Trophoblast cell (in vitro differentiated cells and primary cell): Measurements from ENCODE around the gene PDCD5.
A peak's percentile ranks its signal among the peaks of the same experiment; 100 is the strongest.

Experiments used
- DNase-seq, 2 donors: peaks; one replicate each; pipeline ENCODE4 v3.0.0-alpha.2; 2016
- H2AFZ ChIP-seq: 2 replicates; pipeline ENCODE4 v1.6.1; 2013; ENCODE audit warnings: low read length, moderate library complexity, mild to moderate bottlenecking; ENCODE audit not compliant: insufficient read depth, poor library complexity
- H2AK5ac ChIP-seq: 2 replicates; pipeline ENCODE4 v1.6.1; 2013; ENCODE audit warnings: mild to moderate bottlenecking, low read length
- H2BK120ac ChIP-seq: 2 replicates; pipeline ENCODE4 v1.6.1; 2013; ENCODE audit warnings: low read length, mild to moderate bottlenecking, moderate library complexity; ENCODE audit not compliant: insufficient read depth, poor library complexity
- H2BK12ac ChIP-seq: 2 replicates; pipeline ENCODE4 v1.6.1; 2013; ENCODE audit warnings: mild to moderate bottlenecking, low read length, moderate library complexity
- H2BK5ac ChIP-seq: 2 replicates; pipeline ENCODE4 v1.6.1; 2013; ENCODE audit warnings: low read length, low read depth, moderate library complexity, mild to moderate bottlenecking; ENCODE audit not compliant: poor library complexity
- H3K14ac ChIP-seq: 2 replicates; pipeline ENCODE4 v1.6.1; 2013; ENCODE audit warnings: mild to moderate bottlenecking, low read length
- H3K18ac ChIP-seq: 2 replicates; pipeline ENCODE4 v1.6.1; 2013; ENCODE audit warnings: mild to moderate bottlenecking, low read length
- H3K23ac ChIP-seq: 2 replicates; pipeline ENCODE4 v1.6.1; 2013; ENCODE audit warnings: low read length
- H3K27ac ChIP-seq: 2 replicates; pipeline ENCODE4 v1.5.1; 2013; ENCODE audit warnings: low read depth, mild to moderate bottlenecking, inconsistent platforms, low read length, moderate library complexity
- H3K27me3 ChIP-seq: 2 replicates; pipeline ENCODE4 v1.6.1; 2013; ENCODE audit warnings: inconsistent platforms, mild to moderate bottlenecking, low read length, moderate library complexity; ENCODE audit not compliant: insufficient read depth
- H3K36me3 ChIP-seq, 2 experiments: 1 replicate in 1 of 2; 2 replicates in 1 of 2; pipeline ENCODE4 v1.6.1; 2013; ENCODE audit warnings: low read length in 2 of 2, mild to moderate bottlenecking in 2 of 2, moderate library complexity in 1 of 2; ENCODE audit not compliant: insufficient read depth in 2 of 2, control insufficient read depth in 1 of 2
- H3K4ac ChIP-seq: 2 replicates; pipeline ENCODE4 v1.6.1; 2013; ENCODE audit warnings: low read depth, mild to moderate bottlenecking, low read length, moderate library complexity
- H3K4me1 ChIP-seq, 2 experiments: 1 replicate in 1 of 2; 2 replicates in 1 of 2; pipeline ENCODE4 v1.6.1; 2013; ENCODE audit warnings: low read length in 2 of 2, mild to moderate bottlenecking in 2 of 2, moderate library complexity in 1 of 2; ENCODE audit not compliant: insufficient read depth in 2 of 2, control insufficient read depth in 1 of 2
- H3K4me2 ChIP-seq: 2 replicates; pipeline ENCODE4 v1.6.1; 2013; ENCODE audit warnings: inconsistent platforms, mild to moderate bottlenecking, low read length, moderate library complexity
- H3K4me3 ChIP-seq: 2 replicates; pipeline ENCODE4 v1.5.1; 2013; ENCODE audit warnings: mild to moderate bottlenecking, low read depth, low read length, inconsistent platforms
- H3K79me1 ChIP-seq: one replicate; pipeline ENCODE4 v1.6.1; 2013; ENCODE audit warnings: low read length
- H3K79me2 ChIP-seq: 2 replicates; pipeline ENCODE4 v1.6.1; 2013; ENCODE audit warnings: low read length, mild to moderate bottlenecking; ENCODE audit not compliant: control insufficient read depth, insufficient read depth, poor library complexity
- H3K9ac ChIP-seq: 2 replicates; pipeline ENCODE4 v1.6.1; 2013; ENCODE audit warnings: mild to moderate bottlenecking, low read length
- H3K9me3 ChIP-seq: 2 replicates; pipeline ENCODE4 v1.6.1; 2013; ENCODE audit warnings: low read depth, mild to moderate bottlenecking, control low read depth, inconsistent platforms, low read length; ENCODE audit not compliant: insufficient read depth
- H4K12ac ChIP-seq: 2 replicates; pipeline ENCODE4 v1.6.1; 2013; ENCODE audit warnings: low read depth, mild to moderate bottlenecking, low read length, moderate library complexity
- H4K8ac ChIP-seq: 2 replicates; pipeline ENCODE4 v1.6.1; 2013; ENCODE audit warnings: low read depth, mild to moderate bottlenecking, low read length, moderate library complexity
- H4K91ac ChIP-seq: one replicate; pipeline ENCODE4 v1.6.1; 2013; ENCODE audit warnings: low read depth, mild to moderate bottlenecking, low read length, moderate library complexity
- WGBS: extraction: QIAGEN DNeasy Blood & Tissue Kit; methylation state at CpG from one replicate; pipeline ENCODE4 v1.1.7; 2013; ENCODE audit warnings: missing lambda C conversion rate; ENCODE audit not compliant: insufficient read length, insufficient coverage; ENCODE audit errors: extremely low coverage; 5-methylcytosine and 5-hydroxymethylcytosine counted together

PDCD5 gene

GRCh38 chr19:32611161-32611560 is 30.2 kb downstream of the PDCD5 start:
- peaks cover 30 to 40% of the 10 kb centered on the region in 2 experiments for H3K36me3 ChIP-seq
- no peak overlapping the region for H3K18ac ChIP-seq
- H3K23ac ChIP-seq = peak overlapping the region; percentile 52
- no peak overlapping the region for H4K8ac ChIP-seq
- no peak overlapping the region for H4K91ac ChIP-seq
- no peaks in the 10 kb centered on the region for H3K79me2 ChIP-seq
- no peaks in the 10 kb centered on the region for H3K79me1 ChIP-seq
- no CpG with 5 or more reads among the region's 5 CpGs for WGBS
- no peaks in the 10 kb centered on the region for H3K4me1 ChIP-seq
- H3K9me3 ChIP-seq = no peaks in the 10 kb centered on the region
- no peak overlapping the region for H2AK5ac ChIP-seq
- H3K14ac ChIP-seq = no peak overlapping the region
- no peak overlapping the region for H2BK5ac ChIP-seq
- no peak overlapping the region for H2AFZ ChIP-seq
- DNase-seq = no peak
- H3K27me3 ChIP-seq = no peaks in the 10 kb centered on the region
- H3K4me3 ChIP-seq = no peak overlapping the region
- H2BK12ac ChIP-seq = no peak overlapping the region
- no peak overlapping the region for H3K27ac ChIP-seq
- H4K12ac ChIP-seq = no peak overlapping the region
- no peak overlapping the region for H2BK120ac ChIP-seq
- no peak overlapping the region for H3K9ac ChIP-seq
- H3K4ac ChIP-seq = no peak overlapping the region
- H3K4me2 ChIP-seq = no peak overlapping the region

- no peak overlapping the region for H2AK5ac ChIP-seq
- H2BK12ac ChIP-seq = no peak overlapping the region
- H2AFZ ChIP-seq = no peak overlapping the region
- no peak overlapping the region for H3K4me3 ChIP-seq
- H3K4me1 ChIP-seq = no peaks in the 10 kb centered on the region
- no peak overlapping the region for H3K14ac ChIP-seq
- H3K4me2 ChIP-seq = no peak overlapping the region
- peaks cover 24 to 38% of the 10 kb centered on the region in 2 experiments for H3K36me3 ChIP-seq
- no peak overlapping the region for H2BK120ac ChIP-seq
- H3K79me2 ChIP-seq = no peaks in the 10 kb centered on the region
- no peak for DNase-seq
- no peak overlapping the region for H3K18ac ChIP-seq
- H3K23ac ChIP-seq = no peak overlapping the region
- H3K9ac ChIP-seq = no peak overlapping the region
- no peaks in the 10 kb centered on the region for H3K79me1 ChIP-seq
- no peak overlapping the region for H4K12ac ChIP-seq
- H4K91ac ChIP-seq = no peak overlapping the region
- H2BK5ac ChIP-seq = no peak overlapping the region
- no peak overlapping the region for H3K4ac ChIP-seq
- H3K27me3 ChIP-seq = no peaks in the 10 kb centered on the region
- no CpG with 5 or more reads among the region's 4 CpGs for WGBS
- no peak overlapping the region for H3K27ac ChIP-seq
- no peak overlapping the region for H4K8ac ChIP-seq
- no peaks in the 10 kb centered on the region for H3K9me3 ChIP-seq
Measured at GRCh38 chr19:32613008-32613407, 32.0 kb downstream of the PDCD5 start.

- Histone ChIP-seq H3K23ac (no peak overlapping the region), H3K27ac (no peak overlapping the region), H3K27me3 (no peaks in the 10 kb centered on the region), H2AFZ (no peak overlapping the region), H3K36me3 (peaks cover 32 to 51% of the 10 kb centered on the region in 2 experiments), H2BK120ac (no peak overlapping the region), H3K4me2 (no peak overlapping the region), H2BK12ac (no peak overlapping the region), H4K91ac (no peak overlapping the region), H3K4me1 (no peaks in the 10 kb centered on the region), H2BK5ac (no peak overlapping the region), H3K18ac (no peak overlapping the region), H3K4me3 (no peak overlapping the region), H4K8ac (no peak overlapping the region), H3K14ac (no peak overlapping the region), H3K9me3 (no peaks in the 10 kb centered on the region), H2AK5ac (no peak overlapping the region), H3K79me1 (no peaks in the 10 kb centered on the region), H3K4ac (no peak overlapping the region), H3K9ac (no peak overlapping the region), H4K12ac (no peak overlapping the region), H3K79me2 (no peaks in the 10 kb centered on the region)
- no CpG with 5 or more reads among the region's 7 CpGs for WGBS
- no peak for DNase-seq
Measured at GRCh38 chr19:32614916-32615315, 33.9 kb downstream of the PDCD5 start.

GRCh38 chr19:32615569-32615968 is 34.6 kb downstream of the PDCD5 start:
- no peak overlapping the region for H4K8ac ChIP-seq
- no peak overlapping the region for H3K4ac ChIP-seq
- no peak for DNase-seq
- no peak overlapping the region for H2BK5ac ChIP-seq
- no peak overlapping the region for H3K14ac ChIP-seq
- no peak overlapping the region for H3K27ac ChIP-seq
- no peaks in the 10 kb centered on the region for H3K4me1 ChIP-seq
- no peak overlapping the region for H2AFZ ChIP-seq
- no peak overlapping the region for H3K9ac ChIP-seq
- H3K79me1 ChIP-seq = no peaks in the 10 kb centered on the region
- H3K9me3 ChIP-seq = no peaks in the 10 kb centered on the region
- no peak overlapping the region for H2BK12ac ChIP-seq
- no peak overlapping the region for H3K23ac ChIP-seq
- H4K12ac ChIP-seq = no peak overlapping the region
- no peak overlapping the region for H3K4me3 ChIP-seq
- no peak overlapping the region for H3K18ac ChIP-seq
- no peak overlapping the region for H2BK120ac ChIP-seq
- no CpG with 5 or more reads among the region's 11 CpGs for WGBS
- H3K27me3 ChIP-seq = no peaks in the 10 kb centered on the region
- H3K36me3 ChIP-seq = peaks cover 33 to 51% of the 10 kb centered on the region in 2 experiments
- H3K4me2 ChIP-seq = no peak overlapping the region
- H2AK5ac ChIP-seq = no peak overlapping the region
- no peaks in the 10 kb centered on the region for H3K79me2 ChIP-seq
- no peak overlapping the region for H4K91ac ChIP-seq
